Heart left ventricle (tissue), 16 donors: ENCODE data around the gene TCN2. TPM values are rescaled to one million over a fixed set of nuclear protein-coding genes. Genes with fewer than 3 reads are reported as not detected.
"Not testable (repeated sequence)": the region's sequence is repeated elsewhere in the genome, so short reads cannot be mapped to it uniquely, and the experiment has no call there.

Experiments
- ATAC-seq, 4 donors: fragments of 200-7000 bp; cut with Tn5 transposase; one replicate each; pipeline ENCODE4 v1.9.1; 2020 to 2022; ENCODE audit warnings: moderate library complexity in 4 of 4, mild to moderate bottlenecking in 3 of 4, moderate number of reproducible peaks in 1 of 4
- DNase-seq, 5 donors: peaks; one replicate each; pipeline ENCODE4 v3.0.0-alpha.2; 2020
- H3K27ac ChIP-seq, 12 donors: fragments of 200-600 bp; sonication (generic) in 4 of 12; one replicate each; pipeline versions ENCODE4 v1.5.0 to v1.8.0; 2016 to 2022; ENCODE audit warnings: mild to moderate bottlenecking in 2 of 12
- H3K27me3 ChIP-seq, 9 donors: fragments of 200-600 bp; sonication (generic) in 2 of 9; one replicate each; pipeline versions ENCODE4 v1.5.1 to v1.8.0; 2016 to 2022; ENCODE audit warnings: mild to moderate bottlenecking in 3 of 9
- H3K36me3 ChIP-seq, 9 donors: fragments of 200-600 bp; sonication (generic) in 2 of 9; one replicate each; pipeline versions ENCODE4 v1.5.0 to v1.8.0; 2018 to 2022; ENCODE audit warnings: mild to moderate bottlenecking in 2 of 9
- H3K4me1 ChIP-seq, 12 donors: fragments of 200-600 bp; sonication (generic) in 4 of 12; one replicate each; pipeline versions ENCODE4 v1.5.0 to v1.8.0; 2016 to 2022; ENCODE audit warnings: mild to moderate bottlenecking in 3 of 12
- H3K4me3 ChIP-seq, 12 donors: fragments of 200-600 bp; sonication (generic) in 4 of 12; one replicate each; pipeline versions ENCODE4 v1.5.0 to v1.8.0; 2017 to 2022; ENCODE audit warnings: mild to moderate bottlenecking in 9 of 12, moderate library complexity in 4 of 12
- H3K9me3 ChIP-seq, 12 donors: fragments of 200-600 bp; sonication (generic) in 4 of 12; one replicate each; pipeline versions ENCODE4 v1.5.0 to v1.8.0; 2016 to 2022; ENCODE audit warnings: mild to moderate bottlenecking in 1 of 12
- CTCF ChIP-seq, 12 donors: fragments of 200-600 bp; sonication (generic) in 4 of 12; IDR thresholded peaks; one replicate each; pipeline versions ENCODE4 v1.5.0 to v1.8.0; 2018 to 2022; ENCODE audit warnings: antibody characterized with exemption in 12 of 12, mild to moderate bottlenecking in 5 of 12
- POLR2A ChIP-seq, 2 donors: fragments of 450-650 bp; IDR thresholded peaks; one replicate each; pipeline ENCODE4 v1.6.1; 2017; ENCODE audit warnings: antibody characterized with exemption in 2 of 2, mild to moderate bottlenecking in 2 of 2, moderate library complexity in 2 of 2
- WGBS, 4 donors: extraction: QIAGEN DNeasy Blood & Tissue Kit in 2 of 4; methylation state at CpG; one replicate each; pipeline versions ENCODE4 v1.1.5 to v1.1.7; 2013 to 2018; 5-methylcytosine and 5-hydroxymethylcytosine counted together
- intact Hi-C, 10 donors: fragments of 100-400 bp; cut with DNase I; formaldehyde crosslinking; loops; one replicate each; pipeline versions ENCODE4 v1.11.1 to v1.14.2; 2022
- polyA plus RNA-seq, 2 donors: library from polyadenylated mRNA; stranded (reverse); fragments of 200-250 nt; gene quantifications; one replicate each; pipeline ENCODE4 v1.2.3, GENCODE V29; 2013
- total RNA-seq, 9 donors: library from RNA; depleted of rRNA in 2 of 9; stranded (reverse); fragments of >200 nt in 2 of 9; fragmentation: NEBNext Ultra II Directional in 3 of 9; extraction: Animal tissue kit (Norgen Biotek cat#: 25700) in 3 of 9; gene quantifications; one replicate each; pipeline versions ENCODE4 v1.1.0 to v1.2.4, GENCODE V29; 2016 to 2023
- donor health status: ischemic (EF 13 %, LVEDD 7.1; RV severe dilation, severe dysfunction).
- donor health status: healthy with polysubstance abuse.
- donor health status: DM: no; HTN: yes; CAD: no.
- donor health status: DM: no; HTN: no; CAD: no.
- donor health status: ischemic (EF 25% LVEDD 6.9; RV normal size, moderate dysfunction).
- donor health status: ischemic (EF 25% LVEDD 5.7; RV mildly dilated, moderate dysfunction).
- donor health status: healthy.
- donor health status: DM: yes; HTN: yes; CAD: no.
- donor health status: ischemic (EF 35%, LVEDD 5.7; RV mildly dilated, moderate dysfunction).
- donor health status: nonischemic (EF 11% LVEDD 7.7; RV severe dilation, severe dysfunction).
- donor health status: DM: yes; HTN: yes; CAD: no.
- donor health status: PGD.
- donor health status: ischemic (EF 29% LVEDD 5.4; RV normal size, mild dysfunction).
- donor health status: nonischemic (EF 23%, LVEDD 6.1; RV moderate dilation, normal function).

The TCN2 gene
- total and polyA plus RNA-seq, 11 donors: 11.0 to 69.9 (median 19.3) TPM

GRCh38 chr22:30626413-30626812, 19.4 kb downstream of the TCN2 start:
- WGBS, 4 donors: 83 to 98% (median 87%) methylated on average over 5 of the region's 5 CpGs
- no peak overlapping the region for H3K4me3 ChIP-seq
- no peaks in the 10 kb centered on the region for H3K27me3 ChIP-seq
- ATAC-seq (no peak), DNase-seq (no peak)
- intact Hi-C loops: loop anchor here in 1 of 10 donors (10.0 kb wide), 1 partner anchor 298 kb away; no protein-coding TSS in a partner anchor
- no peaks in the 10 kb centered on the region for H3K9me3 ChIP-seq
- TF ChIP-seq POLR2A (IDR thresholded peaks at IDR 0.05) (no peak), CTCF (IDR thresholded peaks at IDR 0.05) (no peak)
- peaks cover 0 to 25% (median 5%) of the 10 kb centered on the region in 9 donors for H3K36me3 ChIP-seq
- H3K27ac ChIP-seq: no peak overlapping the region
- peaks cover 0 to 16% (median 0%) of the 10 kb centered on the region in 12 donors for H3K4me1 ChIP-seq

DNA sequence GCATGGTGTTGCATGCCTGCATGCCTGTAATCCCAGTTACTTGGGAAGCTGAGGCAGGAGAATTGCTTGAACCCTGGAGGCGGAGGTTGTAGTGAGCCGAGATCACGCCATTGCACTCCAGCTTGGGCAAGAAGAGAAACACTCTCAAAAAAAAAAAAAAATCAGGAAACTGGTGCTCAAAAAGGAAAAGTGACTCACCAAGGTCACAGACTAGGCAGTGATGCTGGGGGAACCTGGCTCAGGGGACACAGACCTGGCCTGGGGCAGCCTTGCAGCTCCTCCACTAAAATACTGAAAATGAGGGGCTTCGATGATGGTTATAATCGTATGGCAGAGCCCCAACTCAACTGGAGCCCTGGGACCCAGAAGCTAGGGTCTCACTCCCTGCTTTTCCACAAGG, 20.5 kb downstream of the TCN2 start:
- Histone ChIP-seq H3K27ac (no peak overlapping the region), H3K27me3 (no peaks in the 10 kb centered on the region), H3K4me1 (peaks cover 0 to 16% (median 0%) of the 10 kb centered on the region in 12 donors), H3K9me3 (no peaks in the 10 kb centered on the region), H3K36me3 (peaks cover 0 to 17% (median 5%) of the 10 kb centered on the region in 9 donors), H3K4me3 (no peak overlapping the region)
- intact Hi-C loops: loop anchor here in 1 of 10 donors (10.0 kb wide), 1 partner anchor 297 kb away; no protein-coding TSS in a partner anchor
- ATAC-seq (no peak), DNase-seq (no peak)
- 84 to 86% (median 85%) methylated on average over 5 of the region's 5 CpGs for WGBS, 4 donors
- TF ChIP-seq POLR2A (IDR thresholded peaks at IDR 0.05) (no peak), CTCF (IDR thresholded peaks at IDR 0.05) (no peak)

DNA sequence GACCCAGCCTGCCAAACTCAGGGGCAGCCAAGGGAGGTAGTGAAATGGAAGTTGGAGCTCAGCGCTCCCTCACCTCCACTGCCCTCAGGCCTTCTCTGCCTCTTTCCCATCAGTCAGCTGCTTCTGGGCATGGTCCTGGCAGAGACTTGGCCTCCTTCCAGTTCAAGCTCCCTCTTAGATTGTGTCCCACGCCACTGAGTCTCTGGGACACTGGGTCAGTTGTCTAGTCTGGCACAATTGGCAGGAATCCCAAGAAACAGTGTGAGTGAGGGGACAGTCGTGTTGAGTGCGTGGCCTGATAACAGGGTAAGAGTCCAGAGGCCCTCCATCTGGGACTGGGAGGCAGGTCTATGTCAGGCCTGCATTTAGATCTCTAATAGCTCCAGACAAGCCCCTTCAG, 21.5 kb downstream of the TCN2 start:
- Histone ChIP-seq H3K36me3 (peaks cover 0 to 8% (median 0%) of the 10 kb centered on the region in 9 donors), H3K27ac (peak overlapping the region in 2 of 12 donors; percentile 14 to 16), H3K4me3 (no peak overlapping the region), H3K9me3 (no peaks in the 10 kb centered on the region), H3K4me1 (peaks cover 0 to 16% (median 0%) of the 10 kb centered on the region in 12 donors), H3K27me3 (no peaks in the 10 kb centered on the region)
- no peak for TF ChIP-seq CTCF (IDR thresholded peaks at IDR 0.05)
- ATAC-seq: peak; percentile 54 to 91 (median 72)
- intact Hi-C loops: loop anchor here in 1 of 10 donors (10.0 kb wide), 1 partner anchor 296 kb away; no protein-coding TSS in a partner anchor
- WGBS, 4 donors: 32 to 53% (median 48%) methylated on average over 4 of the region's 4 CpGs
- DNase-seq: peak in 4 of 5 donors; percentile 32 to 72 (median 42)

GRCh38 chr22:30631469-30631868, 24.5 kb downstream of the TCN2 start:
- not testable (repeated sequence) for DNase-seq, ATAC-seq, H3K27ac ChIP-seq, H3K9me3 ChIP-seq, H3K27me3 ChIP-seq, H3K4me3 ChIP-seq, H3K36me3 ChIP-seq
- 92 to 97% (median 96%) methylated on average over 11 to 25 of the region's 31 CpGs for WGBS, 4 donors
- intact Hi-C loops: loop anchor here in 3 of 10 donors (5.0 to 10.0 kb wide), 3 partner anchors 283 to 291 kb away; no protein-coding TSS in a partner anchor
- peaks cover 0 to 34% (median 15%) of the 10 kb centered on the region in 12 donors for H3K4me1 ChIP-seq
